Measurements from ENCODE around the gene KCNJ6.
"Not testable (repeated sequence)": the region's sequence is repeated elsewhere in the genome, so short reads cannot be mapped to it uniquely, and the experiment has no call there.

The KCNJ6 gene

GRCh38 chr21:37767984-37768383, 148.3 kb downstream of the KCNJ6 start:
- no peak for DNase-seq

GRCh38 chr21:37766129-37766528, 150.1 kb downstream of the KCNJ6 start:
- no peak for DNase-seq

- no peak for DNase-seq
Measured at GRCh38 chr21:37765221-37765900, 150.9 kb downstream of the KCNJ6 start.

GRCh38 chr21:37764691-37765090, 151.6 kb downstream of the KCNJ6 start:
- DNase-seq = no peak

GRCh38 chr21:37763298-37763697, 153.0 kb downstream of the KCNJ6 start:
- DNase-seq = no peak

GRCh38 chr21:37762606-37763005, 153.7 kb downstream of the KCNJ6 start:
- DNase-seq = no peak

- not testable (repeated sequence) for DNase-seq
Measured at GRCh38 chr21:37761406-37761805, 154.9 kb downstream of the KCNJ6 start.

- DNase-seq = no peak
Measured at GRCh38 chr21:37759777-37760176, 156.5 kb downstream of the KCNJ6 start.

GRCh38 chr21:37758982-37759381, 157.3 kb downstream of the KCNJ6 start:
- DNase-seq = peak; percentile 52

GRCh38 chr21:37757606-37758376, 158.5 kb downstream of the KCNJ6 start:
- no peak for DNase-seq

GRCh38 chr21:37753122-37753599, 163.1 kb downstream of the KCNJ6 start:
- no peak for DNase-seq

GRCh38 chr21:37751268-37751975, 164.8 kb downstream of the KCNJ6 start:
- no peak for DNase-seq

GRCh38 chr21:37749132-37749531, 167.1 kb downstream of the KCNJ6 start:
- no peak for DNase-seq

GRCh38 chr21:37748351-37748750, 167.9 kb downstream of the KCNJ6 start:
- DNase-seq = no peak

- DNase-seq = no peak
Measured at GRCh38 chr21:37746849-37747248, 169.4 kb downstream of the KCNJ6 start.

GRCh38 chr21:37744551-37744950, 171.7 kb downstream of the KCNJ6 start:
- DNase-seq = no peak

GRCh38 chr21:37742532-37742931, 173.7 kb downstream of the KCNJ6 start:
- no peak for DNase-seq

GRCh38 chr21:37742115-37742514, 174.1 kb downstream of the KCNJ6 start:
- DNase-seq = no peak

- DNase-seq = no peak
Measured at GRCh38 chr21:37737996-37738395, 178.3 kb downstream of the KCNJ6 start.

GRCh38 chr21:37737507-37737906, 178.8 kb downstream of the KCNJ6 start:
- no peak for DNase-seq

GRCh38 chr21:37734846-37735245, 181.4 kb downstream of the KCNJ6 start:
- DNase-seq = no peak

- no peak for DNase-seq
Measured at GRCh38 chr21:37732927-37733326, 183.3 kb downstream of the KCNJ6 start.

GRCh38 chr21:37724201-37724600, 192.1 kb downstream of the KCNJ6 start:
- no peak for DNase-seq

GRCh38 chr21:37717534-37717933, 198.7 kb downstream of the KCNJ6 start:
- no peak for DNase-seq

Data from suppressor macrophage treated with lipopolysaccharide for 4 hours (primary cell).